Heart left ventricle (tissue), 16 donors: ENCODE data around the gene EFCAB10. TPM values are rescaled to one million over a fixed set of nuclear protein-coding genes. Genes with fewer than 3 reads are reported as not detected.

Experiments used
- ATAC-seq, 4 donors: fragments of 200-7000 bp; cut with Tn5 transposase; one replicate each; pipeline ENCODE4 v1.9.1; 2020 to 2022; ENCODE audit warnings: moderate library complexity in 4 of 4, mild to moderate bottlenecking in 3 of 4, moderate number of reproducible peaks in 1 of 4
- DNase-seq, 5 donors: peaks; one replicate each; pipeline ENCODE4 v3.0.0-alpha.2; 2020
- H3K27ac ChIP-seq, 12 donors: fragments of 200-600 bp; sonication (generic) in 4 of 12; one replicate each; pipeline versions ENCODE4 v1.5.0 to v1.8.0; 2016 to 2022; ENCODE audit warnings: mild to moderate bottlenecking in 2 of 12
- H3K27me3 ChIP-seq, 9 donors: fragments of 200-600 bp; sonication (generic) in 2 of 9; one replicate each; pipeline versions ENCODE4 v1.5.1 to v1.8.0; 2016 to 2022; ENCODE audit warnings: mild to moderate bottlenecking in 3 of 9
- H3K36me3 ChIP-seq, 9 donors: fragments of 200-600 bp; sonication (generic) in 2 of 9; one replicate each; pipeline versions ENCODE4 v1.5.0 to v1.8.0; 2018 to 2022; ENCODE audit warnings: mild to moderate bottlenecking in 2 of 9
- H3K4me1 ChIP-seq, 12 donors: fragments of 200-600 bp; sonication (generic) in 4 of 12; one replicate each; pipeline versions ENCODE4 v1.5.0 to v1.8.0; 2016 to 2022; ENCODE audit warnings: mild to moderate bottlenecking in 3 of 12
- H3K4me3 ChIP-seq, 12 donors: fragments of 200-600 bp; sonication (generic) in 4 of 12; one replicate each; pipeline versions ENCODE4 v1.5.0 to v1.8.0; 2017 to 2022; ENCODE audit warnings: mild to moderate bottlenecking in 9 of 12, moderate library complexity in 4 of 12
- H3K9me3 ChIP-seq, 12 donors: fragments of 200-600 bp; sonication (generic) in 4 of 12; one replicate each; pipeline versions ENCODE4 v1.5.0 to v1.8.0; 2016 to 2022; ENCODE audit warnings: mild to moderate bottlenecking in 1 of 12
- CTCF ChIP-seq, 12 donors: fragments of 200-600 bp; sonication (generic) in 4 of 12; IDR thresholded peaks; one replicate each; pipeline versions ENCODE4 v1.5.0 to v1.8.0; 2018 to 2022; ENCODE audit warnings: antibody characterized with exemption in 12 of 12, mild to moderate bottlenecking in 5 of 12
- POLR2A ChIP-seq, 2 donors: fragments of 450-650 bp; IDR thresholded peaks; one replicate each; pipeline ENCODE4 v1.6.1; 2017; ENCODE audit warnings: antibody characterized with exemption in 2 of 2, mild to moderate bottlenecking in 2 of 2, moderate library complexity in 2 of 2
- WGBS, 4 donors: extraction: QIAGEN DNeasy Blood & Tissue Kit in 2 of 4; methylation state at CpG; one replicate each; pipeline versions ENCODE4 v1.1.5 to v1.1.7; 2013 to 2018; 5-methylcytosine and 5-hydroxymethylcytosine counted together
- intact Hi-C, 10 donors: fragments of 100-400 bp; cut with DNase I; formaldehyde crosslinking; loops; one replicate each; pipeline versions ENCODE4 v1.11.1 to v1.14.2; 2022
- polyA plus RNA-seq, 2 donors: library from polyadenylated mRNA; stranded (reverse); fragments of 200-250 nt; gene quantifications; one replicate each; pipeline ENCODE4 v1.2.3, GENCODE V29; 2013
- total RNA-seq, 9 donors: library from RNA; depleted of rRNA in 2 of 9; stranded (reverse); fragments of >200 nt in 2 of 9; fragmentation: NEBNext Ultra II Directional in 3 of 9; extraction: Animal tissue kit (Norgen Biotek cat#: 25700) in 3 of 9; gene quantifications; one replicate each; pipeline versions ENCODE4 v1.1.0 to v1.2.4, GENCODE V29; 2016 to 2023
- donor health status: ischemic (EF 13 %, LVEDD 7.1; RV severe dilation, severe dysfunction).
- donor health status: healthy with polysubstance abuse.
- donor health status: DM: no; HTN: yes; CAD: no.
- donor health status: DM: no; HTN: no; CAD: no.
- donor health status: ischemic (EF 25% LVEDD 6.9; RV normal size, moderate dysfunction).
- donor health status: ischemic (EF 25% LVEDD 5.7; RV mildly dilated, moderate dysfunction).
- donor health status: healthy.
- donor health status: DM: yes; HTN: yes; CAD: no.
- donor health status: ischemic (EF 35%, LVEDD 5.7; RV mildly dilated, moderate dysfunction).
- donor health status: nonischemic (EF 11% LVEDD 7.7; RV severe dilation, severe dysfunction).
- donor health status: DM: yes; HTN: yes; CAD: no.
- donor health status: PGD.
- donor health status: ischemic (EF 29% LVEDD 5.4; RV normal size, mild dysfunction).
- donor health status: nonischemic (EF 23%, LVEDD 6.1; RV moderate dilation, normal function).

EFCAB10 gene
- total and polyA plus RNA-seq, 11 donors: not detected

- intact Hi-C loops: no loop called here
- Histone ChIP-seq H3K4me1 (peaks cover 0 to 7% (median 2%) of the 10 kb centered on the region in 12 donors), H3K9me3 (peaks cover 0 to 14% (median 0%) of the 10 kb centered on the region in 12 donors), H3K27ac (no peak overlapping the region), H3K4me3 (no peak overlapping the region), H3K27me3 (peaks cover 0 to 7% (median 0%) of the 10 kb centered on the region in 9 donors), H3K36me3 (no peaks in the 10 kb centered on the region)
- ATAC-seq: no peak
- no peak for DNase-seq
- no peak for TF ChIP-seq CTCF (IDR thresholded peaks at IDR 0.05)
- no peak for TF ChIP-seq POLR2A (IDR thresholded peaks at IDR 0.05)
- 74 to 92% (median 84%) methylated on average over 12 to 39 of the region's 39 CpGs for WGBS, 4 donors
These were observed 1.8 kb upstream of the EFCAB10 start for GRCh38 chr7:105583061-105583460.

- WGBS, 4 donors: 88 to 93% (median 89%) methylated on average over 22 of the region's 22 CpGs
- intact Hi-C loops: no loop called here
- H3K36me3 ChIP-seq: no peaks in the 10 kb centered on the region
- no peak for DNase-seq
- peaks cover 0 to 7% (median 0%) of the 10 kb centered on the region in 9 donors for H3K27me3 ChIP-seq
- peaks cover 0 to 14% (median 0%) of the 10 kb centered on the region in 12 donors for H3K9me3 ChIP-seq
- no peak for TF ChIP-seq CTCF (IDR thresholded peaks at IDR 0.05)
- no peak for TF ChIP-seq POLR2A (IDR thresholded peaks at IDR 0.05)
- ATAC-seq: no peak
- no peak overlapping the region for H3K4me3 ChIP-seq
- peaks cover 0 to 7% (median 2%) of the 10 kb centered on the region in 12 donors for H3K4me1 ChIP-seq
- H3K27ac ChIP-seq: no peak overlapping the region
These were observed 1.1 kb downstream of the EFCAB10 start for GRCh38 chr7:105580022-105580740.

GRCh38 chr7:105578496-105578895 is 2.8 kb downstream of the EFCAB10 start:
- DNase-seq (no peak), ATAC-seq (no peak)
- intact Hi-C loops: no loop called here
- Histone ChIP-seq H3K36me3 (no peaks in the 10 kb centered on the region), H3K4me1 (peaks cover 0 to 7% (median 2%) of the 10 kb centered on the region in 12 donors), H3K4me3 (no peak overlapping the region), H3K27ac (no peak overlapping the region), H3K27me3 (peaks cover 0 to 7% (median 0%) of the 10 kb centered on the region in 9 donors), H3K9me3 (peaks cover 0 to 1% (median 0%) of the 10 kb centered on the region in 12 donors)
- TF ChIP-seq POLR2A (IDR thresholded peaks at IDR 0.05) (no peak), CTCF (IDR thresholded peaks at IDR 0.05) (no peak)

GRCh38 chr7:105577251-105577650 is 4.0 kb downstream of the EFCAB10 start:
- TF ChIP-seq CTCF (IDR thresholded peaks at IDR 0.05): no peak
- TF ChIP-seq POLR2A (IDR thresholded peaks at IDR 0.05): no peak
- Histone ChIP-seq H3K27ac (no peak overlapping the region), H3K9me3 (no peaks in the 10 kb centered on the region), H3K27me3 (peaks cover 0 to 7% (median 0%) of the 10 kb centered on the region in 9 donors), H3K4me3 (no peak overlapping the region), H3K4me1 (peaks cover 0 to 7% (median 2%) of the 10 kb centered on the region in 12 donors), H3K36me3 (no peaks in the 10 kb centered on the region)
- WGBS, 4 donors: 70 to 81% (median 78%) methylated on average over 1 of the region's 1 CpG
- ATAC-seq: no peak
- DNase-seq: no peak
- intact Hi-C loops: no loop called here
